H7 (cell line): ENCODE measurements around the gene RPL27A. TPM values are rescaled to one million over a fixed set of nuclear protein-coding genes. Genes with fewer than 3 reads are reported as not detected.

ENCODE experiments used
- DNase-seq: peaks from one replicate; pipeline ENCODE4 v3.0.0; 2012
- H3K27me3 ChIP-seq: 2 replicates; pipeline ENCODE4 v1.6.0; 2011; ENCODE audit warnings: mild to moderate bottlenecking, low read length; ENCODE audit not compliant: control insufficient read depth, insufficient read depth
- H3K36me3 ChIP-seq: replicated peaks from 2 replicates; pipeline ENCODE4 v1.5.1; 2011; ENCODE audit warnings: low read length; ENCODE audit not compliant: control insufficient read depth, insufficient read depth
- H3K4me3 ChIP-seq: 2 replicates; pipeline ENCODE4 v1.5.1; 2011; ENCODE audit warnings: low read depth, mild to moderate bottlenecking, control low read depth, low read length, moderate library complexity; ENCODE audit not compliant: insufficient read depth
- total RNA-seq: library from RNA; depleted of rRNA; stranded (reverse); fragments of >200 nt; shearing (Covaris generic); gene quantifications from 2 replicates; pipeline ENCODE4 v1.2.3, GENCODE V29; 2014; rRNA removed

RPL27A gene
- total RNA-seq: 901 and 1,070 TPM in 2 replicates

DNA sequence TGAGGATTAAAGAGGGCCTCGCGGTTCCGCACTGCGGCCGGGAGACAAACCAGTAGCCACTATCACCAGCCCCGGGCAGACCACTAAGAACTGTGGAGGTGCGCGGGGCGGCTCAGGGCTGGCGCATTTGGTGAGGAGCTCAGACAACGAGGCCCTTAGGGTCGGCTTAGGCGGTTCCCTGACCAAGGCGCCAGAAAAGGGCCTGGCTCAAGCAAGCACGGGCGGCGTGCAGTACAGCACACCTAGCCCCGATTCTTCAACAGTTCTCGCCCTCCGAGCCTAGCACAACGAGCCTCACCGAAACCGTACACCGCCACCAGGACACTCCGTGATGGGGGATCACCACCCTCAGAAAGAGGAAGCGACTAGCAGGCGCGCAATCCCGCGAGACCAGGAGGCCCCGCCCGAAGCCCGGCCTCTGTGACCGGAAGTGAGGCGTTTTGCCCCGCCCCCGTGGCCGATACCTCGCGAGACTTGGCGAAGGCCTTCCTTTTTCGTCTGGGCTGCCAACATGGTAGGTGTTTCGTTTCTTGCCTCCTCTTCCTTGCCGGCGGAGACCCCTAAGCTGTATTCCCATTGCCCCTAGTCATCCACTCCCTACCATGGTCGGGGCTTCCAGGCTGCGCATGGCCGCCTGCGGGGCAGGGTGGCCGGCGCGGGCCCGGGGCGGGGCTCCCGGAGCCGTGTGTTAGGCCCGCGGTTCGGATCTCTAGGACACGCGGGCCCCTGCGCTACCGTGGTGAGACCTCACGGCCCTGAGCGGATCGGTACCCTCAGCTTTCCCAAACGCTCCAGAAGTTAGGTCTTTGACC is at the start of gene RPL27A, which contains the start of gene TRIM66:
Gene RPL27A (plus strand): TSS at position 490 of the 812 bp plus-strand sequence. CDS start 22 bp downstream, at position 512.
Gene TRIM66 (minus strand): TSS at position 363 of the 812 bp plus-strand sequence. CDS start 10,391 bp downstream, outside the sequence.
- DNase-seq: peak; percentile 94
- Histone ChIP-seq H3K27me3 (no peaks in the 10 kb centered on the region), H3K4me3 (peak within 1 kb of the TSS; percentile 98), H3K36me3 (peaks cover 24% of the 10 kb centered on the region)

DNA sequence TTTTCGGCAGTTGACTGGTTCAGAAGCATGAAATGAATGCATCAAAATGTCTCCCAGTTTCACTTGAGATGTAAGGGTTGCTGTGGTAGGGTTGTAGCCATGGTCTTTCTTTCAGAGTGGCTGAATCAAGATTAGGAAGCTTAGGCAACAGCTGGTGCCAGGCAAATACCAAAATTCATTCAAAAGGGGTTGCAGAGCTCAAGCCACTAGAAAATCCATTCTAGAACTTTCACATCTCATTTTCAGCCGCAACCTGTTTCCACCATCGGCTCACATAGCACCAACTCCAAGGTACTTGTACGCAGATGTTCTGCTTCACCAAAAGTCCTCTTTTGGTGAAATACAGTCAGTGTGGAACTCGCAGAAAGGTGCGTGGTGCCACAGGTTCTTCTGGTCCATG is 48.1 kb upstream of the RPL27A start:
- DNase-seq: no peak
- H3K4me3 ChIP-seq: no peak overlapping the region

DNA sequence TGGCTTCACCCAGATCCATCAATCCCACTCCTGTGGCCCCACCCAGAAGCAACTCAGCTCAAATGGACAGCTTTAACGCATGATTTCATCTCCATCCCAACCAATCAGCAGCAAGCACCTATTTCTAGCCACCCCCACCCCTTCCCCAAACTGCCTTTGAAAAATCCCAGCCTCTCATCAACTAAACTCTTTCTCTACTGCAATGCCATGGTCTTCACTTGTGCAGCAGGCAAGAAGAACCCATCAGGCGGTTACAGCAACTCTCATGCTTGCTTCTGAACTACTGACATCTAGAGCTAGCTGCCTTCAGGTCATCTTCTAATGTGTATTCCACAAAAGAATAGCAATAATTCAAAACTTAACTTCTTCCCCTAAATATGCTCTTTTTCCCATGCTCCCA is 46.5 kb upstream of the RPL27A start:
- H3K4me3 ChIP-seq: no peak overlapping the region
- H3K27me3 ChIP-seq: no peaks in the 10 kb centered on the region
- H3K36me3 ChIP-seq: no peaks in the 10 kb centered on the region
- DNase-seq: no peak

More for the DNA sequence above, 48.1 kb upstream of the RPL27A start:
- no peaks in the 10 kb centered on the region for H3K27me3 ChIP-seq
- H3K36me3 ChIP-seq: no peaks in the 10 kb centered on the region

DNA sequence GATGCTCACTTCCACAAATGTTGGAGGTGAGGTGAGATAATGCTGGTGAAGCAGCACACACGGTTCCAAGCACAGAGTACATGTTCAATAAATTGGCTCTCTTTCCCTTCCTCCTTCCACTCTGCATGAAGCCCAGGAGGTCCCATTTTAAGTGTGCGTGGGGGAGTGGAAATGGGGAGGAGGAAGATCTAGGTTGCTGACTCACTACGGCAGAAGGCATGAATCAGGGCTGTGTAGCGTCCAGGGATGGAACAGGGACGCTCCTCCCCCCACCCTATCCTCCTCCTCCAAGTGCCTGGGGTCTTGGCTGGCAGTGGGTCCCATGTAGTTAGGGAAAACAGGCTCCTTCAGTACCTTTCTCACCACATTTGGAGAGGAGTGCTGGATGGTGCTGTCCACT is 44.3 kb upstream of the RPL27A start:
- Histone ChIP-seq H3K27me3 (no peaks in the 10 kb centered on the region), H3K36me3 (no peaks in the 10 kb centered on the region)
- DNase-seq: no peak

DNA sequence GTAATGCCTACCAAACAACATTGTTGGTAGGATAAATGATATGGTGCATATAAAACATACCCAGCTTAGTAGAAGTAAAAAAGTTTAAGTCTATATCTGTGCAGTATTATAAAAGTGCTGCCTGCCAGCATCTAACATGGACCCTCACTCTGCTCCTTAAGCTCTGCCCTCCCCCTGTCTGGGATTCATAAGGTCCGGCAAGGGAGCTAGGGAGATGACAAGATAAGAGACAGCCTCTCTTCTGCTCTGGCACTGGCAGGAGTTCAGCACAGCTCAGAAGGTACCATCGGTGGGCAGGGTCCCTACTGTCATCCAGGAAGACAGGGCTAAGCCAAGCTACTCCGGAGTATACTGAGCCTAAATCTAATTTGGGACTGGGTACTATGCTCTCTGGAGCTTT is 42.9 kb upstream of the RPL27A start:
- H3K27me3 ChIP-seq: no peaks in the 10 kb centered on the region
- H3K36me3 ChIP-seq: no peaks in the 10 kb centered on the region
- no peak overlapping the region for H3K4me3 ChIP-seq
- no peak for DNase-seq

More for the DNA sequence above, 44.3 kb upstream of the RPL27A start:
- H3K4me3 ChIP-seq: no peak overlapping the region

DNA sequence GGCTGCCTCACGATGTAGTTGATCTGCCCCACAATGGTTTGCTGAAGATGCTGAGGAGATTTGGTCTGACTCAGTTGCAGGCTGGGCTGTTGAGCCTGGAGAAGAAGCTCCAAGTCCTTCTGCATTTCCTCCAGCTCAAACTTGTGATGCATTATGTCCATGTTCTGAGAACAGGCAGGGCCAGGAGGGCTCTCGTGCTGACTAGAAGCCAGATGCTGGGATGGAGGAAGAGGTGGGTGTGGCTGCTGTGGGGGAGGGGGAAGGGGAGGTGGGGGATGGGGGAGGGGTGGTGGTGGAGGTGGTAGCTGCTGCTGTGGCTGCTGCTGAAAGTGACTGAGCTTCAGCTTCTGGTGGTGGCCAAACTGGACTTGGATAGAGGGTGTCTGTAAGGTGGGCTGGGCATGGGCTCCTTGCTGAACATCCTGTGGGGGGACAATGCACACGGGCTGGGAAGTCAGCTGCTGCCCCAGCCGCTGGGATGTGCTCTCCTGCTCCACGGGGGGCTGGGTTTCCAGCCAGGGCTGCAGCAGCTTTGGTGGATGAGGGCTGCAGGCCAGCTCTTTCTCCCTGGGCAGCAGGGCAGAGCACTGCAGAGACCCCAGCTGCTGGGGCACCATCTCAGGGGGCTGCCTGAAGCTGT is 42.2 kb upstream of the RPL27A start:
- Histone ChIP-seq H3K36me3 (no peaks in the 10 kb centered on the region), H3K27me3 (no peaks in the 10 kb centered on the region), H3K4me3 (no peak overlapping the region)
- peak; percentile 81 for DNase-seq

DNA sequence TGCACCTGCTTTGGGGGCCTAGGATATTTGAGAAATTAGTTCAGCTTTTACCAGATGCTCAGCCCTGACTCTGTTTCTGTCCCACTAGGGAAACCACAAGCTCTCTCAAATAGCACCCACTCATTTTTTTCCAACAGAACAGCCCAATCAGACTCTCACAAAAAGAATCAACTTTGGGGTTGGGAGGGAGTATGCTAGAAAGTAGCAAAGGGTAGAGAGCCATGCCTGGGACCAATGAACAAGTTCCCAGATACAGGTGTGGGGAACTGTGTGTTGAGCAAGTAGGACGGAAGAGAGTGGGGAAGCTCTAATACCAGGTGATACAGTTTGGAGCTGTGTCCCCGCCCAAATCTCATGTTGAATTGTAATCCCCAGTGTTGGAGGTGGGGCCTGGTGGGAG is 41.3 kb upstream of the RPL27A start:
- Histone ChIP-seq H3K27me3 (no peaks in the 10 kb centered on the region), H3K4me3 (no peak overlapping the region), H3K36me3 (no peaks in the 10 kb centered on the region)
- no peak for DNase-seq

DNA sequence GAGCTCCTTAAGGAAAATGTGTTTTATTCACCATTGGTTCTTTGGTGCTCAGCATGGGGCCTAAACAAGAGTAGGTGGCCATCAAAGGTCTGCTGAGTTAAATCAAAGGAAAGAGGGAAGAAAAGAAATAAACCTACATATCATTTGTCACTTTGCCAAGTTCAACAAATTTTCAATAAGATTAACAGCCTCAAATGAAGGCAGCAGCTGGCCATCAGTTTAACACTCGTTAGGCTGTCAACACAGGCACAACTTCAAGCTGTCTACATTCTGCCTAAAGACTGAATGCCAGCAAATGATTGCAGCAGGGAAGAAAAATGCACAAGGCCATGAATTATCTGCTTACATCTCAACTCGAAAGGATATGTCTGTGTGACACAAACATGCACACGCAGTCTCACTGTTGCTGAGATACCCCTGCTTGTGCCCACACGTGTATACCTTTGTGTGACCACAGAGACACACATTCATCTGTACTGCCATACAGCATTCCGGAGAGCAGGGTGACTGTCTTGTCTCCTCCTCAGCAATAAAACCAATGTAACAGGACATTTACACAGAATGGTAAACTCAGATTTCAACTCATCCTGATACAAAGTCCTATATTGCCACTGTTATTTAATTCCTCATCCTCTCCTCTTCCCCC is 40.3 kb upstream of the RPL27A start:
- H3K27me3 ChIP-seq: no peaks in the 10 kb centered on the region
- H3K36me3 ChIP-seq: no peaks in the 10 kb centered on the region
- no peak overlapping the region for H3K4me3 ChIP-seq
- no peak for DNase-seq

DNA sequence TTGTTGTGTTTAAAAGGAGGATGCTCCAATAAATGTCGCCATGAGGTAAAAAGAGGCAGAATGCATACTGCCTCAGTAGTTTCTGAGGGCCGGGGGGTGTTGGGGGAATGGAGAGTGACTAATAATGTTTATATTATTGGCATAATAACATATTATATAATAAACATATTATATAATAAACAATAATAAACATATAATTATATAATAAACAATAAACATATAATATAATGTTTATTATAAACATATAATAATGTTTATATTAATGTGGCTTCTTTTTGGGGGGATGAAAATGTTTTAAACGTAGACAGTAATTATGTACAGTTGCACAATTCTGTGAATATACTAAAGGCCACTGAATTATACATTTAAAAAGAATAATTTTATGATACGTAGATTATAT is 35.7 kb upstream of the RPL27A start:
- DNase-seq: no peak
- no peaks in the 10 kb centered on the region for H3K36me3 ChIP-seq
- no peak overlapping the region for H3K4me3 ChIP-seq
- no peaks in the 10 kb centered on the region for H3K27me3 ChIP-seq

DNA sequence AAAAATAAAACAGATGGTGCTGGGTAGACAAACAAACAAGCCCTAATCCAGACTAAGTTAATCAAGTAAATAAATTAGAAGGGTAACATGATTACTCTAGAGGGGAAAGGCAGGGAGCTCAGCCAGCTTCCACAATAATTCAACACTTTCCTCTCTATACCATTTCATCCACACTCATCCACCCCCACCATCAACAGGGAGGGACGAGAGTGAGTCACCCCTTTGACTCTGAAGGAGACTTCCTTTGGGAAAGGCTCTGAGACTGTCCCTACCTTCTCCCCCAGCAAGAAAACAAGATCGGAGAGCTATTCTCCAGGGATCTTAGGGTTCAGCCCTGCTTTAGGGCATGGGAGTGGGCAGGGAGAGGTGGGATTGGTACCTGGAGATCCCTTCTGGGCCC is 33.2 kb upstream of the RPL27A start:
- H3K4me3 ChIP-seq: no peak overlapping the region
- no peaks in the 10 kb centered on the region for H3K27me3 ChIP-seq
- H3K36me3 ChIP-seq: no peaks in the 10 kb centered on the region
- DNase-seq: no peak

DNA sequence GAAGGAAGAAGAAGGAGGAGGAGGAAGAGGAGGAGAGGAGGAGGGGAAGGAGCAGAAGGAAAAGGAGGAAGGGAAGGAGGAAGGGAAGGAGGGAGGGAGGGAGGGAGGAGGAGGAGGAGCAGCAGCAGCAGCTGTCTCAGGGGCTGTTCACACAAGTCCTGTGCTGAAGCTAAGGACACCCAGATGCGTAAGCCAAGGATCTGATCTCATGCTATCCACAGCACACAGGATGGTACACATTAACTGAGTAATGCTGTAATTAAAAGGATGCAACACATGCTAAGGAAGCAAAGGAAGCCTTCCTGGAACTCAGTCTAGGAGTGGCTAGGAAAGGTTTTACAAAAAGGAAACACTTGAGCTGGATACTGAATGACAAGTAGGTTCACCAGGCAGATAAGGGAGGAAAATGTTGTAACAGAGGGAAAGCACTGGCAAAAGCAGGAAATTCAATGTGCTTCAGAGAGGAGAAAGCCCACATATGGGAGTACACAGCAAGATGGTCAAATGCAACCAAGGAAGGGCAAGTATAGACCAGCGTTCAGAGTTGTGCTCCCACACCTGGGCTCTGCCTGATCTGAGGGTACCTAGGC is 32.1 kb upstream of the RPL27A start:
- DNase-seq: no peak
- no peaks in the 10 kb centered on the region for H3K36me3 ChIP-seq
- H3K4me3 ChIP-seq: no peak overlapping the region
- H3K27me3 ChIP-seq: no peaks in the 10 kb centered on the region

DNA sequence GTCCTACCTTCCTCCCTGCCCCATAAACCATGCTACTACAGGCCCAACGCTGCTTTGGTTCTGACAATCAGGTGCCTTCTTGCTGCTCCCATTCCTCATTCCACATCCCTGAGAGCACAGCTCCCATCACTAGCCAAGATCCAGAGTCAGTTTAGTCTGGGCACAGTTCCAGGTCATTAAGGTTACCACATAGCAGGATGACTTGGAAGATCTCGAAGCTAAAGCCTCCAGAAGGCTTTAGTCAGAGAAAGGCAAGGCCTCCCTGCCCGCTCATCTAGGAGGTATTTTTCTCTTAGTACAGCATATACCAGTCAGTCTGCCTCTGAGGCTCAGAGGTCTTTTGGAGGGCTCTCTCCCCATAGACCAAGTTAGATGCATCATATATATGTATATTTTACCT is 30.5 kb upstream of the RPL27A start:
- no peak for DNase-seq
- no peaks in the 10 kb centered on the region for H3K36me3 ChIP-seq
- no peak overlapping the region for H3K4me3 ChIP-seq
- no peaks in the 10 kb centered on the region for H3K27me3 ChIP-seq

DNA sequence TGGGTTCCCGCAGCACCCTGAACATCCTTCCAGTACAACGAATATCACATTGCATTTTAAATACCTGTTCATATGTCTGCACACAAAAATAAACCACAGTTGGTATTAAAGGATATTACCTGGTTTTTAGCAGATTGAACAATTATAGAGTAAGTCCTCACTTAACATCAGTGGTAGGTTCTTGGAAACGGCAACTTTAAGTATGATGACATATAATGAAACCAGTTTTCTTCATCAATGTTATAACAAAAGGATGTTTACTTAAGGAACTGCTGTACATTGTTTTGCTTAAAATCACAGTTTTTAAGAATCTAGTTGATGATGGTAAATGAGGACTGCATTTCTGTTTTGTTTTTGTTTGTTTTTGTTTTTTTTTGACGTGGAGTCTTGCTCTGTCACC is 28.1 kb upstream of the RPL27A start:
- H3K36me3 ChIP-seq: no peaks in the 10 kb centered on the region
- no peak for DNase-seq
- no peak overlapping the region for H3K4me3 ChIP-seq
- no peaks in the 10 kb centered on the region for H3K27me3 ChIP-seq

DNA sequence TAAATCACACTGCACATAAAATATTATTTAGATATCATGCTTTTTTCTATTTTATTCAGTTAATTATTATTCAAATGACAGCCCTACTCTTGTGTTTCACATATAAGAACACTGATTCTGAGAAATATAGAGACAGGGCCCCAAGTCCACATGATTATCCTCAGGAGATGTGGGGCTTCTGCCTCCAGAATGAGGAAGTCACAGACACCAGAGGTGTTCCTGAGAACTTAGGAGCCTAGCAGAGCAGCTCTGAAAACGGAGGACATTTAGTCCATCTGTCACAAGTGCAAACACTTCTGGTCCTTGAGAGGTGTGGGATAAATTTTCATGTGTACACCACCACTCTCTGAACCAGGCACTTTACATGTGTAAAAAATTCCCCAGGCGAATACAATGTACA is 26.3 kb upstream of the RPL27A start:
- no peak overlapping the region for H3K4me3 ChIP-seq
- H3K36me3 ChIP-seq: no peaks in the 10 kb centered on the region
- no peaks in the 10 kb centered on the region for H3K27me3 ChIP-seq
- DNase-seq: no peak
